ENCODE measurements around the gene PRRT3. TPM values are rescaled to one million over a fixed set of nuclear protein-coding genes. Genes with fewer than 3 reads are reported as not detected.
"Not testable (repeated sequence)": the region's sequence is repeated elsewhere in the genome, so short reads cannot be mapped to it uniquely, and the experiment has no call there.

The PRRT3 gene
- polyA plus RNA-seq, 1 of the 3 experiments (the other 2 are of a cell fraction): 5.5 TPM

GRCh38 chr3:9902372-9903237, 49.6 kb downstream of the PRRT3 start, which contains the start of gene IL17RE:
Gene IL17RE (plus strand): TSS chr3:9902848. CDS start chr3:9902933, 85 bp downstream.
- CTCF ChIA-PET: interaction anchor here (1.0 to 1.3 kb wide), 3 partner anchors 9 to 54 kb away, joined by 3 to 6 read pairs (median 3); no protein-coding TSS in a partner anchor
- H3F3A ChIP-seq (replicated peaks; ENCODE audit: insufficient read depth): peaks cover 10% of the 10 kb centered on the region
- H3K9me3 ChIP-seq: no peaks in the 10 kb centered on the region
- H3K9ac ChIP-seq: peak within 1 kb of the TSS; percentile 59
- DNase-seq: no peak
- POLR2A ChIA-PET: interaction anchor here (1.0 to 1.8 kb wide), 2 partner anchors 9 to 29 kb away, joined by 3 to 5 read pairs; no protein-coding TSS in a partner anchor
- no peak for TF ChIP-seq CHD2 (IDR thresholded peaks at IDR 0.05; ENCODE audit: low read length, partially characterized antibody)
- TF ChIP-seq NRF1 (IDR thresholded peaks at IDR 0.05; ENCODE audit: low read depth, low read length): no peak
- no peak for TF ChIP-seq TAF1 (IDR thresholded peaks at IDR 0.05; ENCODE audit: borderline replicate concordance, low read depth, low read length)
- no peak for TF ChIP-seq YY1 (IDR thresholded peaks at IDR 0.05; ENCODE audit: low read depth)
- no peak for TF ChIP-seq ZBTB33 (IDR thresholded peaks at IDR 0.05; ENCODE audit: borderline replicate concordance, low read depth)
- no peak for TF ChIP-seq USF2 (IDR thresholded peaks at IDR 0.05; ENCODE audit: borderline replicate concordance, low read depth, low read length)
- TF ChIP-seq GABPA (IDR thresholded peaks at IDR 0.05; ENCODE audit: low read depth): no peak
- TF ChIP-seq POLR2AphosphoS5 (IDR thresholded peaks at IDR 0.05; ENCODE audit: low read depth, low read length): no peak
- no peak for TF ChIP-seq FOXJ3 (CRISPR knock-in tag; IDR thresholded peaks at IDR 0.05)
- no peak for TF ChIP-seq RFX5 (IDR thresholded peaks at IDR 0.05; ENCODE audit: low read length)
- peak within 1 kb of the TSS; percentile 73 for H3K4me2 ChIP-seq
- H3K9me2 ChIP-seq: no peaks in the 10 kb centered on the region
- peaks cover 4 to 12% of the 10 kb centered on the region in 2 experiments; a peak in 3 of 4 replicates for H3K4me1 ChIP-seq (ENCODE audit: control insufficient read depth in 1 of 2, insufficient read depth in 2 of 2, low read depth in 1 of 2, low read length in 1 of 2)
- no peaks in the 10 kb centered on the region for H4K20me1 ChIP-seq (ENCODE audit: insufficient read depth)
- no peaks in the 10 kb centered on the region for H3K36me3 ChIP-seq (replicated peaks in 1 of 2; ENCODE audit: control insufficient read depth in 1 of 2, insufficient read depth in 2 of 2, low read length in 1 of 2)
- H3K27me3 ChIP-seq (ENCODE audit: insufficient read depth): no peaks in the 10 kb centered on the region
- H3K79me2 ChIP-seq (ENCODE audit: insufficient read depth): no peaks in the 10 kb centered on the region
- 96% methylated on average over 11 of the region's 13 CpGs for WGBS (ENCODE audit: low lambda C conversion rate)
- no peak within 1 kb of the TSS for H3K4me3 ChIP-seq (ENCODE audit: low read depth in 2 of 2, low read length in 1 of 2)
- peak within 1 kb of the TSS; percentile 91 for H2AFZ ChIP-seq (ENCODE audit: low read depth)
- peak within 1 kb of the TSS in 1 of 2 experiments; percentile 86; a peak in 2 of 4 replicates for H3K27ac ChIP-seq (ENCODE audit: low read depth in 2 of 2, low read length in 1 of 2)

- TF ChIP-seq TEAD4 (IDR thresholded peaks at IDR 0.05; ENCODE audit: borderline replicate concordance, insufficient read depth) (no peak), MXI1 (IDR thresholded peaks at IDR 0.05; ENCODE audit: low read depth, low read length) (no peak)
- Histone ChIP-seq H3K27ac (ENCODE audit: low read depth in 2 of 2, low read length in 1 of 2) (no peak overlapping the region), H3K36me3 (replicated peaks in 1 of 2; ENCODE audit: control insufficient read depth in 1 of 2, insufficient read depth in 2 of 2, low read length in 1 of 2) (no peaks in the 10 kb centered on the region), H4K20me1 (ENCODE audit: insufficient read depth) (no peaks in the 10 kb centered on the region), H3K9me2 (no peaks in the 10 kb centered on the region), H2AFZ (ENCODE audit: low read depth) (no peak overlapping the region), H3K9me3 (no peaks in the 10 kb centered on the region), H3K79me2 (ENCODE audit: insufficient read depth) (no peaks in the 10 kb centered on the region), H3K4me3 (ENCODE audit: low read depth in 2 of 2, low read length in 1 of 2) (no peak overlapping the region), H3K27me3 (ENCODE audit: insufficient read depth) (no peaks in the 10 kb centered on the region), H3F3A (replicated peaks; ENCODE audit: insufficient read depth) (peaks cover 10% of the 10 kb centered on the region), H3K4me2 (no peak overlapping the region), H3K4me1 (ENCODE audit: control insufficient read depth in 1 of 2, insufficient read depth in 2 of 2, low read depth in 1 of 2, low read length in 1 of 2) (peaks cover 6 to 12% of the 10 kb centered on the region in 2 experiments; a peak in 3 of 4 replicates), H3K9ac (no peak overlapping the region)
- 100% methylated on average over 1 of the region's 5 CpGs for WGBS (ENCODE audit: low lambda C conversion rate)
- CTCF ChIA-PET: interaction anchor here (0.6 to 1.0 kb wide), 3 partner anchors 11 to 92 kb away, joined by 3 to 4 read pairs (median 3); no protein-coding TSS in a partner anchor
- DNase-seq: no peak
- POLR2A ChIA-PET: interaction anchor here (0.7 kb wide), 1 partner anchor 63 kb away, joined by 4 read pairs; no protein-coding TSS in a partner anchor
These were observed 50.2 kb downstream of the PRRT3 start for GRCh38 chr3:9901967-9902366.

- 92% methylated on average over 6 of the region's 6 CpGs for WGBS (ENCODE audit: low lambda C conversion rate)
- not testable (repeated sequence) for DNase-seq; H3K9ac ChIP-seq; H3K27me3 ChIP-seq (ENCODE audit: insufficient read depth); H3K4me2 ChIP-seq; H3F3A ChIP-seq (replicated peaks; ENCODE audit: insufficient read depth); H3K27ac ChIP-seq (ENCODE audit: low read depth in 2 of 2, low read length in 1 of 2); H4K20me1 ChIP-seq (ENCODE audit: insufficient read depth); H3K9me3 ChIP-seq; H3K9me2 ChIP-seq; H3K36me3 ChIP-seq (replicated peaks in 1 of 2; ENCODE audit: control insufficient read depth in 1 of 2, insufficient read depth in 2 of 2, low read length in 1 of 2); H3K4me3 ChIP-seq (ENCODE audit: low read depth in 2 of 2, low read length in 1 of 2); H3K79me2 ChIP-seq (ENCODE audit: insufficient read depth); H2AFZ ChIP-seq (ENCODE audit: low read depth)
- H3K4me1 ChIP-seq (ENCODE audit: control insufficient read depth in 1 of 2, insufficient read depth in 2 of 2, low read depth in 1 of 2, low read length in 1 of 2): peaks cover 6 to 12% of the 10 kb centered on the region in 2 experiments; a peak in 3 of 4 replicates
- CTCF ChIA-PET: interaction anchor here (1.0 kb wide), 1 partner anchor 10 kb away, joined by 4 read pairs; no protein-coding TSS in a partner anchor
- POLR2A ChIA-PET: interaction anchor here (0.6 kb wide), 1 partner anchor 132 kb away, joined by 4 read pairs; no protein-coding TSS in a partner anchor
These were observed 51.2 kb downstream of the PRRT3 start for GRCh38 chr3:9900965-9901415.

Data from SK-N-SH (cell line).